H1 (cell line): ENCODE measurements around the gene CBARP. TPM values are rescaled to one million over a fixed set of nuclear protein-coding genes. Genes with fewer than 3 reads are reported as not detected.

Experiments
- CTCF ChIA-PET: fragments of 300-600 bp; sonication (Branson Sonifier 250); formaldehyde crosslinking; loops from one replicate; lab custom pipeline; 2021; ENCODE audit not compliant: partially characterized antibody; lab: Charles Lee
- POLR2A ChIA-PET: fragments of 300-600 bp; sonication (Branson Sonifier 250); formaldehyde crosslinking; loops from one replicate; lab custom pipeline; 2021; ENCODE audit warnings: inconsistent platforms; ENCODE audit not compliant: partially characterized antibody; lab: Charles Lee
- DNase-seq, 2 experiments: peaks; one replicate each; pipeline versions ENCODE4 v3.0.0 to v3.0.0-alpha.2; 2010 to 2022; ENCODE audit warnings: low spot score in 2 of 2, low read depth in 1 of 2, mixed read lengths in 1 of 2
- FAIRE-seq: peaks from 2 replicates; lab custom pipeline; 2011; peaks lifted over from hg19 to GRCh38; lab: Jason Lieb, UNC
- H2AFZ ChIP-seq: 2 replicates; pipeline ENCODE4 v1.8.1; 2012; ENCODE audit warnings: low read length, inconsistent platforms
- H2AK5ac ChIP-seq: 2 replicates; pipeline ENCODE4 v1.6.1; 2013; ENCODE audit warnings: low read depth, low read length
- H2BK120ac ChIP-seq: replicated peaks from 2 replicates; pipeline ENCODE3; 2013; ENCODE audit warnings: low read depth, low read length, inconsistent platforms
- H2BK12ac ChIP-seq: 2 replicates; pipeline ENCODE4 v1.6.1; 2013; ENCODE audit warnings: low read depth, low read length
- H2BK15ac ChIP-seq: 2 replicates; pipeline ENCODE4 v1.6.1; 2013; ENCODE audit warnings: low read length
- H2BK20ac ChIP-seq: 2 replicates; pipeline ENCODE4 v1.6.1; 2013; ENCODE audit warnings: low read length
- H2BK5ac ChIP-seq: 2 replicates; pipeline ENCODE4 v1.6.1; 2013; ENCODE audit warnings: low read depth, low read length
- H3K14ac ChIP-seq: 2 replicates; pipeline ENCODE4 v1.6.1; 2013; ENCODE audit warnings: inconsistent platforms; ENCODE audit not compliant: insufficient read length
- H3K18ac ChIP-seq: 2 replicates; pipeline ENCODE4 v1.6.1; 2013; ENCODE audit warnings: low read length; ENCODE audit errors: extremely low read depth
- H3K23ac ChIP-seq: 2 replicates; pipeline ENCODE4 v1.6.1; 2013; ENCODE audit warnings: inconsistent platforms; ENCODE audit not compliant: insufficient read length
- H3K23me2 ChIP-seq: 2 replicates; pipeline ENCODE4 v1.6.1; 2013; ENCODE audit warnings: low read depth, low read length
- H3K27ac ChIP-seq: 2 replicates; pipeline ENCODE4 v1.6.1; 2011; ENCODE audit warnings: low read depth, low read length, inconsistent platforms
- H3K27me3 ChIP-seq, 4 experiments: replicated peaks in 1 of 4; 1 replicate in 1 of 4; 2 replicates in 3 of 4; pipeline versions ENCODE4 v1.6.1 to v1.8.1; 2011 to 2013; ENCODE audit warnings: low read length in 3 of 4, mild to moderate bottlenecking in 3 of 4, inconsistent platforms in 2 of 4, mixed read lengths in 2 of 4, moderate library complexity in 1 of 4; ENCODE audit not compliant: control insufficient read depth in 3 of 4, insufficient read depth in 3 of 4; ENCODE audit errors: extremely low read depth in 1 of 4
- H3K36me3 ChIP-seq, 4 experiments: 2 replicates each; pipeline versions ENCODE4 v1.6.1 to v1.8.1; 2011 to 2013; ENCODE audit warnings: mild to moderate bottlenecking in 4 of 4, low read length in 3 of 4, moderate library complexity in 2 of 4, control low read depth in 1 of 4, inconsistent platforms in 1 of 4; ENCODE audit not compliant: insufficient read depth in 4 of 4, control insufficient read depth in 2 of 4
- H3K4ac ChIP-seq: replicated peaks from 2 replicates; pipeline ENCODE3; 2013; ENCODE audit warnings: low read length, low read depth, mixed read lengths, inconsistent platforms; ENCODE audit not compliant: insufficient read length
- H3K4me1 ChIP-seq, 4 experiments: replicated peaks in 1 of 4; 1 replicate in 1 of 4; 2 replicates in 3 of 4; pipeline versions ENCODE4 v1.6.1 to v1.8.1; 2011 to 2013; ENCODE audit warnings: low read length in 3 of 4, inconsistent platforms in 2 of 4, mixed read lengths in 1 of 4; ENCODE audit not compliant: insufficient read depth in 4 of 4, control insufficient read depth in 3 of 4
- H3K4me2 ChIP-seq, 2 experiments: 2 replicates each; pipeline versions ENCODE4 v1.6.1 to v1.8.1; 2011 to 2013; ENCODE audit warnings: low read depth in 2 of 2, low read length in 2 of 2, control low read depth in 1 of 2, inconsistent platforms in 1 of 2, mild to moderate bottlenecking in 1 of 2; ENCODE audit not compliant: insufficient read depth in 1 of 2
- H3K4me3 ChIP-seq, 4 experiments: fragments of 200-600, 300-600 bp in 1 of 4; sonication (generic), shearing (Covaris generic), sonication (Bioruptor Twin) in 1 of 4; 2 replicates each; pipeline versions ENCODE4 v1.5.1 to v1.8.1; 2011 to 2016; ENCODE audit warnings: low read length in 4 of 4, low read depth in 3 of 4, control low read depth in 2 of 4, inconsistent platforms in 2 of 4, mild to moderate bottlenecking in 2 of 4, mixed read lengths in 1 of 4, moderate library complexity in 1 of 4; ENCODE audit not compliant: insufficient read depth in 2 of 4; ENCODE audit errors: extremely low read depth in 1 of 4
- H3K56ac ChIP-seq: replicated peaks from 2 replicates; pipeline ENCODE3; 2013; ENCODE audit warnings: low read depth, mild to moderate bottlenecking, mixed read lengths, low read length, inconsistent platforms; ENCODE audit not compliant: insufficient read length
- H3K79me1 ChIP-seq: 2 replicates; pipeline ENCODE4 v1.6.1; 2013; ENCODE audit warnings: low read depth, low read length, control low read depth
- H3K79me2 ChIP-seq, 2 experiments: 2 replicates each; pipeline versions ENCODE4 v1.6.1 to v1.8.1; 2012 to 2013; ENCODE audit warnings: low read length in 2 of 2, mild to moderate bottlenecking in 2 of 2, inconsistent platforms in 1 of 2; ENCODE audit not compliant: insufficient read depth in 2 of 2, control insufficient read depth in 1 of 2
- H3K9ac ChIP-seq, 4 experiments: replicated peaks in 1 of 4; 1 replicate in 1 of 4; 2 replicates in 3 of 4; pipeline versions ENCODE4 v1.6.1 to v1.8.1; 2011 to 2013; ENCODE audit warnings: low read depth in 3 of 4, low read length in 3 of 4, control low read depth in 2 of 4, mild to moderate bottlenecking in 2 of 4, moderate library complexity in 2 of 4, inconsistent platforms in 1 of 4; ENCODE audit errors: extremely low read depth in 1 of 4
- H3K9me3 ChIP-seq, 2 experiments: 2 replicates each; pipeline versions ENCODE4 v1.6.1 to v1.8.1; 2012 to 2013; ENCODE audit warnings: mild to moderate bottlenecking in 2 of 2, moderate library complexity in 2 of 2, control low read depth in 1 of 2, inconsistent platforms in 1 of 2, low read depth in 1 of 2, low read length in 1 of 2, mixed read lengths in 1 of 2; ENCODE audit not compliant: insufficient read depth in 2 of 2
- H4K20me1 ChIP-seq, 2 experiments: replicated peaks in 1 of 2; 2 replicates each; pipeline versions ENCODE3 to v1.8.1; 2011 to 2013; ENCODE audit warnings: inconsistent platforms in 2 of 2, low read length in 2 of 2, mild to moderate bottlenecking in 1 of 2; ENCODE audit not compliant: insufficient read depth in 2 of 2, control insufficient read depth in 1 of 2
- H4K5ac ChIP-seq: 2 replicates; pipeline ENCODE4 v1.6.1; 2013; ENCODE audit warnings: low read length, low read depth, mixed read lengths, inconsistent platforms; ENCODE audit not compliant: insufficient read length
- H4K8ac ChIP-seq: 2 replicates; pipeline ENCODE4 v1.8.0; 2013; ENCODE audit warnings: mild to moderate bottlenecking, moderate library complexity, low read length, inconsistent platforms; ENCODE audit not compliant: insufficient read depth; ENCODE audit errors: extremely low read depth
- H4K91ac ChIP-seq: replicated peaks from 2 replicates; pipeline ENCODE3; 2013; ENCODE audit warnings: low read length, mixed read lengths, inconsistent platforms; ENCODE audit not compliant: insufficient read length
- CHD1 ChIP-seq: IDR thresholded peaks from 2 replicates; pipeline ENCODE4 v1.6.1; 2012; ENCODE audit warnings: low read depth, low read length, improper control_type of control experiment
- EZH2 ChIP-seq: fragments of 200-600 bp; sonication (generic); IDR thresholded peaks from 2 replicates; pipeline ENCODE4 v1.7.1; 2012; ENCODE audit warnings: low read depth, mild to moderate bottlenecking, moderate library complexity, low read length, inconsistent platforms; ENCODE audit not compliant: severe bottlenecking
- RAD21 ChIP-seq, 2 experiments: IDR thresholded peaks in 1 of 2; conservative IDR thresholded peaks in 1 of 2; 2 replicates each; pipeline ENCODE4 v1.6.1; 2011; ENCODE audit warnings: low read depth in 2 of 2, low read length in 2 of 2, improper control_type of control experiment in 1 of 2, inconsistent platforms in 1 of 2, mild to moderate bottlenecking in 1 of 2, moderate library complexity in 1 of 2
- SIN3A ChIP-seq, 2 experiments: IDR thresholded peaks in 1 of 2; conservative IDR thresholded peaks in 1 of 2; 2 replicates each; pipeline ENCODE4 v1.6.1; 2011 to 2012; ENCODE audit warnings: low read length in 2 of 2, improper control_type of control experiment in 1 of 2, low read depth in 1 of 2, mild to moderate bottlenecking in 1 of 2
- SIX5 ChIP-seq: IDR thresholded peaks from 2 replicates; pipeline ENCODE4 v1.6.1; 2011; ENCODE audit warnings: mild to moderate bottlenecking, low read depth, low read length
- TAF1 ChIP-seq: IDR thresholded peaks from 2 replicates; pipeline ENCODE4 v1.6.1; 2011; ENCODE audit warnings: mild to moderate bottlenecking, low read depth, low read length
- WGBS, 2 experiments: shearing (Covaris generic) in 1 of 2; methylation state at CpG; one replicate each; pipeline versions ENCODE4 v1.1.6 to v1.1.7; 2013 to 2015; ENCODE audit warnings: low lambda C conversion rate in 2 of 2, mixed read lengths in 2 of 2, inconsistent platforms in 1 of 2, low coverage in 1 of 2, missing lambda C conversion rate in 1 of 2; ENCODE audit not compliant: insufficient replicate concordance in 2 of 2, insufficient coverage in 1 of 2, insufficient read length in 1 of 2; ENCODE audit errors: extremely low coverage in 1 of 2, missing lambda C conversion rate in 1 of 2; 5-methylcytosine and 5-hydroxymethylcytosine counted together
- polyA plus RNA-seq, 7 experiments: library from polyadenylated mRNA; depleted of rRNA in 3 of 7; stranded (reverse) in 5 of 7; unstranded in 2 of 7; fragments of >200 nt in 5 of 7; fragments of 200-250 nt in 2 of 7; gene quantifications; 1 replicate in 5 of 7; 2 replicates in 1 of 7; 4 replicates in 1 of 7; pipeline versions ENCODE4 v1.2.1 to v1.2.3, GENCODE V29; 2011 to 2013; ENCODE audit warnings: missing spikeins in 2 of 7, mixed read lengths in 2 of 7
- total RNA-seq: library from RNA; stranded (reverse); fragmentation: NEBNext Ultra II Directional; extraction: Animal tissue kit (Norgen Biotek cat#: 25700); gene quantifications from 2 replicates; pipeline ENCODE4 v1.2.1, GENCODE V29; 2021
- TF ChIP-seq, protein P1 (sequence below), 3 experiments: IDR thresholded peaks; 1 replicate in 2 of 3; 2 replicates in 1 of 3; pipeline versions ENCODE4 v1.5.1 to v1.6.1; 2011; ENCODE audit warnings: low read length in 3 of 3, mild to moderate bottlenecking in 3 of 3, inconsistent platforms in 2 of 3, low read depth in 1 of 3, moderate library complexity in 1 of 3; ENCODE audit not compliant: insufficient read depth in 1 of 3; ENCODE audit errors: control extremely low read depth in 1 of 3
- TF ChIP-seq, protein P2 (sequence below): IDR thresholded peaks from 2 replicates; pipeline ENCODE4 v1.6.1; 2011; ENCODE audit warnings: low read depth, mild to moderate bottlenecking, low read length; ENCODE audit not compliant: insufficient read depth

The CBARP gene
- total and polyA plus RNA-seq, 2 of the 8 experiments (the other 6 are each of a cell fraction or from before 2014, with no cell fraction given): 4.9 to 14.7 TPM

DNA sequence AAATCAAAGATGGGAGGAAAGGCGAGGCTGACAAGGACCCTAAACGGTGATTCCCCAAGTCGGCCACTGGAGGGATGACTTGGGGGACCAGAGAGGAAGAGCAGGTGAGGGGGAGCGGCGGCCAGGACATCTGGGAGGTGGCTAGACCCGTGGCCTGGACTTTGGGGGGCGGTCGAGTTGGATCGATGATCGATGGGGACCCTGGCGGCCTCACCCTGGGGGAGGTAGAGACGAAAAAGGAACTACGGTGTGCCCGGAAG lies 23.7 kb upstream of the CBARP start:
- Histone ChIP-seq H3K4me1 (peaks cover 0 to 58% (median 39%) of the 10 kb centered on the region in 4 experiments; a peak in 6 of 7 replicates), H3K79me1 (no peaks in the 10 kb centered on the region), H2BK120ac (no peak overlapping the region), H3K23ac (no peak overlapping the region), H2AFZ (no peak overlapping the region), H2AK5ac (no peak overlapping the region), H3K4me3 (peak overlapping the region; percentile 52 to 77 (median 64)), H3K4me2 (peak overlapping the region; percentile 83 to 94), H3K18ac (no peak overlapping the region), H2BK5ac (peak overlapping the region; percentile 88; the same call in 1 of the 2 replicates), H2BK12ac (peak overlapping the region; percentile 96; the same call in 1 of the 2 replicates), H3K23me2 (peaks cover 27% of the 10 kb centered on the region; the same call in 1 of the 2 replicates), H4K5ac (peak overlapping the region; percentile 68), H2BK15ac (peak overlapping the region; percentile 99; the same call in 1 of the 2 replicates), H3K27ac (peak overlapping the region; percentile 33; the same call in 1 of the 2 replicates), H3K27me3 (no peaks in the 10 kb centered on the region; a peak in 1 of 7 replicates), H3K9ac (peak overlapping the region in 3 of 4 experiments; percentile 31 to 65 (median 59); a peak in 5 of 7 replicates), H4K91ac (peak overlapping the region; percentile 88), H3K79me2 (peaks cover 0 to 2% of the 10 kb centered on the region in 2 experiments; a peak in 1 of 4 replicates), H3K9me3 (no peaks in the 10 kb centered on the region), H3K14ac (no peak overlapping the region), H3K4ac (no peak overlapping the region), H2BK20ac (no peak overlapping the region), H4K20me1 (peaks cover 4 to 13% of the 10 kb centered on the region in 2 experiments), H3K36me3 (peaks cover 2 to 20% (median 5%) of the 10 kb centered on the region in 4 experiments), H3K56ac (no peak overlapping the region), H4K8ac (peak overlapping the region; percentile 45; the same call in 1 of the 2 replicates)
- FAIRE-seq (no peak), DNase-seq (no peak)
- POLR2A ChIA-PET: interaction anchor here (1.0 to 19.4 kb wide), 7 partner anchors 3 to 234 kb away, joined by 3 to 456 read pairs (median 331); partner anchors contain the start of genes ATP5F1D, CBARP, CIRBP and FAM174C
- WGBS, 2 experiments: 9% methylated on average over 14 of the region's 14 CpGs; no CpG with 5 or more reads in 1 of the 2 experiments
- CTCF ChIA-PET: interaction anchor here (1.0 to 15.9 kb wide), 7 partner anchors 9 to 222 kb away, joined by 3 to 212 read pairs (median 3); partner anchors contain the start of gene ATP5F1D
- TF ChIP-seq, protein P1, sequence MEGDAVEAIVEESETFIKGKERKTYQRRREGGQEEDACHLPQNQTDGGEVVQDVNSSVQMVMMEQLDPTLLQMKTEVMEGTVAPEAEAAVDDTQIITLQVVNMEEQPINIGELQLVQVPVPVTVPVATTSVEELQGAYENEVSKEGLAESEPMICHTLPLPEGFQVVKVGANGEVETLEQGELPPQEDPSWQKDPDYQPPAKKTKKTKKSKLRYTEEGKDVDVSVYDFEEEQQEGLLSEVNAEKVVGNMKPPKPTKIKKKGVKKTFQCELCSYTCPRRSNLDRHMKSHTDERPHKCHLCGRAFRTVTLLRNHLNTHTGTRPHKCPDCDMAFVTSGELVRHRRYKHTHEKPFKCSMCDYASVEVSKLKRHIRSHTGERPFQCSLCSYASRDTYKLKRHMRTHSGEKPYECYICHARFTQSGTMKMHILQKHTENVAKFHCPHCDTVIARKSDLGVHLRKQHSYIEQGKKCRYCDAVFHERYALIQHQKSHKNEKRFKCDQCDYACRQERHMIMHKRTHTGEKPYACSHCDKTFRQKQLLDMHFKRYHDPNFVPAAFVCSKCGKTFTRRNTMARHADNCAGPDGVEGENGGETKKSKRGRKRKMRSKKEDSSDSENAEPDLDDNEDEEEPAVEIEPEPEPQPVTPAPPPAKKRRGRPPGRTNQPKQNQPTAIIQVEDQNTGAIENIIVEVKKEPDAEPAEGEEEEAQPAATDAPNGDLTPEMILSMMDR (IDR thresholded peaks at IDR 0.05; ENCODE audit: control extremely low read depth in 1 of 3, insufficient read depth in 1 of 3, low read depth in 1 of 3, low read length in 3 of 3): peak; percentile 26 to 63 (median 38); a peak in 3 of 4 replicates
- TF ChIP-seq SIN3A (conservative IDR thresholded peaks at IDR 0.05 in 1 of 2, IDR thresholded peaks at IDR 0.05 in 1 of 2; ENCODE audit: low read depth in 1 of 2, low read length in 2 of 2) (peak in 1 of 2 experiments; percentile 25; a peak in 1 of 4 replicates), RAD21 (IDR thresholded peaks at IDR 0.05 in 1 of 2, conservative IDR thresholded peaks at IDR 0.05 in 1 of 2; ENCODE audit: low read depth in 2 of 2, low read length in 2 of 2) (peak in 1 of 2 experiments; percentile 25; a peak in 1 of 4 replicates), SIX5 (no peak), TAF1 (no peak), EZH2 (no peak), CHD1 (no peak)
- TF ChIP-seq, protein P2, sequence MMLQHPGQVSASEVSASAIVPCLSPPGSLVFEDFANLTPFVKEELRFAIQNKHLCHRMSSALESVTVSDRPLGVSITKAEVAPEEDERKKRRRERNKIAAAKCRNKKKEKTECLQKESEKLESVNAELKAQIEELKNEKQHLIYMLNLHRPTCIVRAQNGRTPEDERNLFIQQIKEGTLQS: no peak
